GM15510 (cell line): ENCODE results near the gene SLC7A6OS.

Source experiments
- POLR2A ChIP-seq: IDR thresholded peaks from 3 replicates; pipeline ENCODE4 v1.6.1; 2011; ENCODE audit warnings: borderline replicate concordance; ENCODE audit not compliant: insufficient read length; ENCODE audit errors: extremely low read depth

Gene SLC7A6OS

GRCh38 chr16:68324780-68325357 lies 14.1 kb upstream of the SLC7A6OS start:
- TF ChIP-seq POLR2A: no peak

DNA sequence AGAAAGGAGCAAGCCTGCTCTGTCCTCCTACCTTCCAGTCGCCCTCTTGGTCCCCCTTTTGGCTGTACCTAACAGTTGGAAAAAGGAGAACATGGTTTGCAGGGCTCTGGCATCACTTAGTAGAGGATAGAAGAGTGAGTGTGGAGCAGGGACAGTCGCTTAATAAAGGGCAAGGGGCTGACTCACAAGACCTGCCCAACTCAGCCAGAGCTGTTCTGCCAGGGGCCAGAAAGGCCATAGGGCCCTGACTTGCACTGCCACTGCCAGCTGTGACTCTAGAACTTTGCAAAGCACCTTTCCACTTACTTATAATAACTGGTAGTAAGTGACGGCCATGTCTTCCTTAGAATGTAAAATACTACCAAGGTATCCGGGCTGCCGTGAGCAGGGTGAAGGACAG lies 13.6 kb upstream of the SLC7A6OS start:
- TF ChIP-seq POLR2A: no peak

- no peak for TF ChIP-seq POLR2A
Observed at GRCh38 chr16:68319185-68319908, 8.6 kb upstream of the SLC7A6OS start.

- no peak for TF ChIP-seq POLR2A
Observed at GRCh38 chr16:68313116-68313515, 2.4 kb upstream of the SLC7A6OS start.

- no peak for TF ChIP-seq POLR2A
Observed at GRCh38 chr16:68310437-68310773, 341 bp downstream of the SLC7A6OS start.

- no peak for TF ChIP-seq POLR2A
Observed at GRCh38 chr16:68309799-68310198, 947 bp downstream of the SLC7A6OS start.

GRCh38 chr16:68306633-68307032 lies 4.1 kb downstream of the SLC7A6OS start:
- TF ChIP-seq POLR2A: no peak

GRCh38 chr16:68300734-68301459 lies 9.8 kb downstream of the SLC7A6OS start:
- no peak for TF ChIP-seq POLR2A

DNA sequence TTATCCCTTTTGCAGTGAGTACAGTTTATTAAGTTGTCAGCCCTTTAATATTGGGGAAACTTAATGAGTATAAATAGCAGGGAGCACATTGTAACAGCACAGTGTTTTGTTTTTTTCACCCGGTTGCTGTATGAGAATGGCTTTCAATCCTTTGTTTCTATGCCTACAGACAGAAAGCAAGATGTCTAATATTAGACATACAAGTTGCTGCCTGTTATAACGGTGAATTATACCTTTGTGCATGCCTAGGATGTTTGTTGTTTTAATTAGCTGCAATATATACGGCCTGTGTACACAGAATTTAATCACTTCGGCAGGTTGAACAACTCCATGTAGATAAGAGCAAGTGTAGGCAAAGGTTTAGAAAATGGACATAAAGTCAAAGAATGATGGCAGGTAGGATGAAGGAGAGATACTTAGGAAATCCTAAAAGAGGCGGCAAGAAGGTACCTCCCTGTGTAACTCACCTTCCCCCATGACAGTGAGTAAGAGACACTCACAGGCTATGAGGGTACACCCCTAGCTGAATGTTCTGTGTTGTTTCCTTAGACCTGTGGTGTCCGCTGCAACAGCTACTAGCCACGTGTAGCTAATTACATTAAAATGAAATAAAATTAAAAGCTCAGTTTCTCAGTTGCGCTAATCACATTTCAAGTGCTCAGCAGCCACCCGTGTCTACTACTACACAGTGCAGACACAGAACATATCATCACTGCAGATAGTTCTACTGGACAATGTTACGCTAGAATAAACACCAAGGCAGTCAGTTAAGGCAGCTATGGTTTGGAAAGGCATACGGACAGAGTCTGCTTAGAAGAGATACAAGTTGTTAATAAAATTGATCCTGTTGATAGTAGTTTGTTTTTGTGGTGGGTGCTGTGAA lies 10.9 kb downstream of the SLC7A6OS start:
- TF ChIP-seq POLR2A: no peak

DNA sequence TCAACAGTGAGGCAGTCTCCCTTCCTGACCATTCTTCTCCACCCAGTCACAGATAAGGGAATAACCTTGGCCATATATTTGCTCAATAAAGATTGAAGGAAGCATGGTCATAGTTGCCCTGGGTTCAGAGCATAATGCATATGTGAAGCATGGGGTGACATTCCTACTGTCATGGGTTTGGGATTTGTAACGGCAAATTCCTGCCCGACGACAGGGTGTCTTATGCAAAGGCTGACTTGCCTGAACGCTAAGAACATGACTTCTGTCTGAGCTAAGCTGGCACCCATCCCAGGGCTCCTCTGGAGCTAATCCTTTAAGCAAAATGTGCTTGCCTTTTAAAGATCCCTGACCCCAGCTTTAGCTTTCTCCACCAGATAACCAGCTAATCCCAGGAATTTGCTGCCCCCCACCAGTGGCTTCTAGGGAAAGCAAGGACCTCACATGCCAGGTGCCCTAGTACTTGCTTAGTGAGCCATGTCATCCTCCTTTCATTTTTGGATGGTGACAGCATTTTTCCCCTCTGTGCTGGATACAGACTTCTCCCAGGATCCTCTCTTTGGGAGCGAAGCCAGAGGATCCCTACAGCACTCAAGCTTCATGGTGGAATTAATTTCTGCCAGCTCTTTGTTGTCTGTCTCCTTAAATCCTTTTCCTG lies 11.7 kb downstream of the SLC7A6OS start:
- no peak for TF ChIP-seq POLR2A

DNA sequence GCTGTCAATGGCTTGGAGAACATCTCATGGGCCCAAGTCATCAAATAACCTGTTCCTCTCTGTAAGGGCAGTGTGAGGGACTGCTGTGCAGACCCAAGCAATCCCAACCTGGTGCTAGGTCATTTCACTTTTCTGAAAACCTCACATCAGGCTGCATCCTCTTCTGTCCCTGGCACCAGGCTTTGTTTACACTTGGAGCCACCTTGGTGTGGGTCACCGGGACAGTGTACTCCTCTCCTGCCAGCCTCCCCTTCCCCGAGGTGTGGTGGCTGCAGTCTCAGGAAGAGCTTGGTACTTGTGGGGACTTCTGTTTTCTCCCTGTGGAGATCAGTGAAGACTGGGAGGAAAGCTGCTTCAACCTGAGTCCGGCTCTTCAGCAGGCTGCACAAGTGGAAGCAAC lies 12.4 kb downstream of the SLC7A6OS start:
- no peak for TF ChIP-seq POLR2A

GRCh38 chr16:68297908-68298307 lies 12.8 kb downstream of the SLC7A6OS start:
- TF ChIP-seq POLR2A: no peak

GRCh38 chr16:68296693-68297092 lies 14.1 kb downstream of the SLC7A6OS start:
- TF ChIP-seq POLR2A: no peak

- no peak for TF ChIP-seq POLR2A
Observed at GRCh38 chr16:68296291-68296690, 14.5 kb downstream of the SLC7A6OS start.
